Measurements from ENCODE around the gene KIF26B.

Gene KIF26B

DNA sequence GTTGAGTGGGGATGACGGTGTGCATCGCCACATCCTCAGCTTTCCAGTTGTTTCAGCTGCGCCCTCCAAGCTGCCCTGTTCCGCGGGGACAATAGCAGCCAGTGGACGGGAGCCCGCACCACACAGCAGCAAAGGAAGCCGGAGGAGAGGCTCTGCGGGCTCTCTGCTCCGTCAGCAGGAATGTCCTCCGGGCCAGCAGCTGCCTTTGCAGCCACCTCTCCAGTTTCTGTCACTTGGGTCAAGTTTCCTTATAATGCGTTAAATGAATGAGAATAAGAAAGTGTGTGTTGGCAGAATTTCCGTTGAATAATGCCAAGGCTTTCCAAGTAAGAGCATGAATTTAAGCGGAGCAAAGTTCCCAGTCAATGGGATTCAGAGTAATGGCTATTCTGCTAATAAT lies 263.3 kb downstream of the KIF26B start:
- no peak for TF ChIP-seq CTCF (IDR thresholded peaks at IDR 0.05; ENCODE audit: insufficient read depth, missing control alignments)
- FAIRE-seq (no peak), DNase-seq (ENCODE audit: insufficient read length, low spot score) (no peak)

- no peak for FAIRE-seq
- TF ChIP-seq CTCF (IDR thresholded peaks at IDR 0.05; ENCODE audit: insufficient read depth, missing control alignments) = no peak
- no peak for DNase-seq (ENCODE audit: insufficient read length, low spot score)
Measured at GRCh38 chr1:245419461-245419978, 264.7 kb downstream of the KIF26B start.

GRCh38 chr1:245419989-245420388 lies 265.2 kb downstream of the KIF26B start:
- no peak for TF ChIP-seq CTCF (IDR thresholded peaks at IDR 0.05; ENCODE audit: insufficient read depth, missing control alignments)
- DNase-seq (ENCODE audit: insufficient read length, low spot score) (no peak), FAIRE-seq (no peak)

- FAIRE-seq = no peak
- no peak for TF ChIP-seq CTCF (IDR thresholded peaks at IDR 0.05; ENCODE audit: insufficient read depth, missing control alignments)
- no peak for DNase-seq (ENCODE audit: insufficient read length, low spot score)
Measured at GRCh38 chr1:245420926-245421325, 266.1 kb downstream of the KIF26B start.

GRCh38 chr1:245428681-245429080 lies 273.9 kb downstream of the KIF26B start:
- TF ChIP-seq CTCF (IDR thresholded peaks at IDR 0.05; ENCODE audit: insufficient read depth, missing control alignments) = no peak
- FAIRE-seq (no peak), DNase-seq (ENCODE audit: insufficient read length, low spot score) (no peak)

- DNase-seq (ENCODE audit: insufficient read length, low spot score) (no peak), FAIRE-seq (no peak)
- no peak for TF ChIP-seq CTCF (IDR thresholded peaks at IDR 0.05; ENCODE audit: insufficient read depth, missing control alignments)
Measured at GRCh38 chr1:245431706-245432105, 276.9 kb downstream of the KIF26B start.

- FAIRE-seq (no peak), DNase-seq (ENCODE audit: insufficient read length, low spot score) (no peak)
- no peak for TF ChIP-seq CTCF (IDR thresholded peaks at IDR 0.05; ENCODE audit: insufficient read depth, missing control alignments)
Measured at GRCh38 chr1:245432228-245432875, 277.6 kb downstream of the KIF26B start.
